Stomach (tissue), 9 donors: ENCODE results near the gene KIAA0040. TPM values are rescaled to one million over a fixed set of nuclear protein-coding genes. Genes with fewer than 3 reads are reported as not detected.
A peak's percentile ranks its signal among the peaks of the same experiment; 100 is the strongest.

Experiments used
- DNase-seq, 2 donors: peaks; one replicate each; pipeline versions ENCODE4 v3.0.0 to v3.0.0-alpha.2; 2013 to 2019
- H3K27ac ChIP-seq, 5 donors: fragments of 200-600 bp in 4 of 5; sonication (generic) in 4 of 5; one replicate each; pipeline ENCODE4 v1.5.1; 2013 to 2019; ENCODE audit warnings: mild to moderate bottlenecking in 1 of 5, moderate library complexity in 1 of 5
- H3K27me3 ChIP-seq, 3 donors: fragments of 200-600 bp; sonication (generic); one replicate each; pipeline ENCODE4 v1.5.1; 2017 to 2019; ENCODE audit warnings: mixed run types in 1 of 3
- H3K36me3 ChIP-seq, 4 donors: fragments of 200-600 bp; sonication (generic); 1 replicate in 3 of 4; 2 replicates in 1 of 4; pipeline ENCODE4 v1.5.1; 2016 to 2019
- H3K4me1 ChIP-seq, 4 donors: fragments of 200-600 bp; sonication (generic); one replicate each; pipeline ENCODE4 v1.5.1; 2016 to 2019
- H3K4me3 ChIP-seq, 4 donors: fragments of 200-600 bp; sonication (generic) in 3 of 4; one replicate each; pipeline ENCODE4 v1.5.1; 2016 to 2019; ENCODE audit warnings: mild to moderate bottlenecking in 1 of 4
- H3K9me3 ChIP-seq, 4 donors: fragments of 200-600 bp; sonication (generic); one replicate each; pipeline ENCODE4 v1.5.1; 2016 to 2019
- CTCF ChIP-seq, 7 experiments: fragments of 450-650 bp in 4 of 7; fragments of 200-600 bp in 3 of 7; sonication (generic) in 3 of 7; IDR thresholded peaks; one replicate each; pipeline ENCODE4 v1.5.1; 2016 to 2019; ENCODE audit warnings: antibody characterized with exemption in 7 of 7, control low read depth in 2 of 7, mild to moderate bottlenecking in 1 of 7
- EP300 ChIP-seq: sonication (generic); formaldehyde crosslinking; IDR thresholded peaks from one replicate; pipeline ENCODE4 v1.6.1; 2017; ENCODE audit warnings: antibody characterized with exemption
- POLR2A ChIP-seq, 4 donors: fragments of 450-650 bp; IDR thresholded peaks; one replicate each; pipeline ENCODE4 v1.6.1; 2016; ENCODE audit warnings: antibody characterized with exemption in 4 of 4, control low read depth in 2 of 4, mild to moderate bottlenecking in 1 of 4, moderate library complexity in 1 of 4
- POLR2AphosphoS5 ChIP-seq, 3 donors: sonication (generic); formaldehyde crosslinking; IDR thresholded peaks; one replicate each; pipeline ENCODE4 v1.6.1; 2016; ENCODE audit warnings: antibody characterized with exemption in 3 of 3
- WGBS, 5 donors: extraction: QIAGEN DNeasy Blood & Tissue Kit in 3 of 5; methylation state at CpG; one replicate each; pipeline versions ENCODE4 v1.1.5 to v1.1.7; 2013 to 2018; 5-methylcytosine and 5-hydroxymethylcytosine counted together
- intact Hi-C: fragments of 100-400 bp; cut with DNase I; formaldehyde crosslinking; loops from one replicate; pipeline ENCODE4 v1.15.1; 2023; ENCODE audit warnings: low total_unique reads
- polyA plus RNA-seq, 3 donors: library from polyadenylated mRNA; stranded (reverse); fragments of 200-250 nt; gene quantifications; one replicate each; pipeline ENCODE4 v1.2.3, GENCODE V29; 2013
- total RNA-seq, 5 donors: library from RNA; depleted of rRNA; stranded (reverse); fragments of >200 nt; gene quantifications; one replicate each; pipeline versions ENCODE4 v1.1.0 to v1.2.3, GENCODE V29; 2014 to 2016
- donor health status: healthy with polysubstance abuse.
- donor health status: Bipolar disorder and iron deficiency.
- donor health status: healthy.

Gene KIAA0040
- total and polyA plus RNA-seq, 8 donors: 4.1 to 36.8 (median 14.8) TPM

- WGBS, 5 donors: 17 to 36% (median 24%) methylated on average over 2 of the region's 2 CpGs
- intact Hi-C loops: no loop called here
- no peaks in the 10 kb centered on the region for H3K36me3 ChIP-seq
- H3K27ac ChIP-seq: no peak overlapping the region
- no peaks in the 10 kb centered on the region for H3K9me3 ChIP-seq
- DNase-seq: no peak
- TF ChIP-seq EP300 (no peak), CTCF (IDR thresholded peaks at IDR 0.05) (no peak), POLR2AphosphoS5 (IDR thresholded peaks at IDR 0.05) (no peak), POLR2A (IDR thresholded peaks at IDR 0.05) (no peak)
- H3K27me3 ChIP-seq: no peaks in the 10 kb centered on the region
- H3K4me1 ChIP-seq: no peaks in the 10 kb centered on the region
- no peak overlapping the region for H3K4me3 ChIP-seq
Observed at GRCh38 chr1:175232335-175232734, 39.8 kb upstream of the KIAA0040 start.

DNA sequence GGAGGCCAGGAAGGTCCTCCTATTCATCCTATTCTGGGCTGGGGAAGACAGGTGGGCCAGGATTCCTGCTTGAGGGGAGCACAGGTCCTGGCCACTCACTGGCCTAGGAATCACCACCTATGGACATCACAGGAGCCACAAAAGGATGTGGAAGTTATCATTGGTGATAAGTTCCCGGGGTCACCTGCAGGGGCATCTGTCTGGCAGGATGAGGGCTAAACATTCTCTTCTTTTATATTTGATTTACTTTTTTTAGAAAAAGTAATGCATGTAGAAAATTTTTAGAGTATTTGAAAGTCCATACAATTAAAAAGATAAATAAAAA is 33.2 kb upstream of the KIAA0040 start:
- DNase-seq: no peak
- Histone ChIP-seq H3K4me3 (no peak overlapping the region), H3K4me1 (peaks cover 0 to 13% (median 6%) of the 10 kb centered on the region in 4 donors), H3K36me3 (no peaks in the 10 kb centered on the region), H3K9me3 (no peaks in the 10 kb centered on the region), H3K27me3 (no peaks in the 10 kb centered on the region), H3K27ac (no peak overlapping the region)
- WGBS, 5 donors: 0% methylated on average over 1 of the region's 1 CpG
- intact Hi-C loops: loop anchor here (10.0 kb wide), 1 partner anchor 61 kb away; no protein-coding TSS in a partner anchor
- TF ChIP-seq POLR2AphosphoS5 (IDR thresholded peaks at IDR 0.05): no peak

- no peak overlapping the region for H3K4me3 ChIP-seq
- H3K9me3 ChIP-seq: no peaks in the 10 kb centered on the region
- WGBS, 5 donors: 81 to 87% (median 83%) methylated on average over 8 to 10 of the region's 10 CpGs
- H3K4me1 ChIP-seq: peaks cover 0 to 30% (median 8%) of the 10 kb centered on the region in 4 donors
- H3K27ac ChIP-seq: no peak overlapping the region
- no peaks in the 10 kb centered on the region for H3K36me3 ChIP-seq
- TF ChIP-seq POLR2A (IDR thresholded peaks at IDR 0.05): no peak
- TF ChIP-seq CTCF (IDR thresholded peaks at IDR 0.05): no peak
- TF ChIP-seq POLR2AphosphoS5 (IDR thresholded peaks at IDR 0.05): no peak
- TF ChIP-seq EP300: no peak
- intact Hi-C loops: loop anchor here (10.0 kb wide), 1 partner anchor 58 kb away; no protein-coding TSS in a partner anchor
- no peak for DNase-seq
- H3K27me3 ChIP-seq: no peaks in the 10 kb centered on the region
Observed at GRCh38 chr1:175222296-175222938, 29.8 kb upstream of the KIAA0040 start.

DNA sequence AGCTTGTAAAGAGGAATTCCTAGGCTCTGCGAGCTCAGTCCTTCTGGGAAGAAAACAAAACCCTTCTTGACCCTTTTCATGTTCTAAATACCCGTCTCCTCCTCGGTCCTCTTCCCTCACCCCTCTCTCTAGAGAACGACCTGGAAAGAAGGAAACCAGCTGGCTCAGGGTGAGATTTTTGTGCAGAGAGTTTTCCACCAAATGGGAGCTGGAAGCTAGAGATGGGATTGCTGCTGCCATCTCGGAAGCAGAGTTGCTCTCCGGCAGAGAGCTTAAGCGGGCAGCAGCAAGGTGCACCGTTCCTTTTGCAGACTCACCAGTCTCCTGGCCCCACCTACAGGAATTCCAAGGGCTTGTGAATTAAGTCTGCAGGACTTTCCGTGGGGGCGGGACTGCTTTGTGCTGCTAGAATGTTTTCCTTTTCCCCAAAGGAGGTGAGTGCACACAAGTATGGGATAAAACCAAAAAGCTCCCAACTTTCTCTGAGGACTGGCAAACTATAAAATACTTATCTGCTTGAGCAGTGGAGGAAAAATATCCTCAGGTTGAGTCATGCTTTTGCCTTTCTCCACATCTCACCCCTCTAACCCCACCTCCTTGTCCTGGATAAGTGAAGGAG is 29.1 kb upstream of the KIAA0040 start:
- intact Hi-C loops: loop anchor here (10.0 kb wide), 1 partner anchor 57 kb away; no protein-coding TSS in a partner anchor

More for the DNA sequence above, 29.1 kb upstream of the KIAA0040 start:
- H3K4me3 ChIP-seq: no peak overlapping the region
- TF ChIP-seq EP300: no peak
- TF ChIP-seq CTCF (IDR thresholded peaks at IDR 0.05): peak in 2 of 7 experiments; percentile 18 to 43
- no peak for TF ChIP-seq POLR2A (IDR thresholded peaks at IDR 0.05)
- no peaks in the 10 kb centered on the region for H3K9me3 ChIP-seq
- H3K27ac ChIP-seq: peak overlapping the region in 1 of 5 donors; percentile 44
- 31 to 45% (median 38%) methylated on average over 10 of the region's 10 CpGs for WGBS, 5 donors
- peaks cover 0 to 30% (median 8%) of the 10 kb centered on the region in 4 donors for H3K4me1 ChIP-seq
- H3K27me3 ChIP-seq: no peaks in the 10 kb centered on the region
- H3K36me3 ChIP-seq: no peaks in the 10 kb centered on the region
- peak; percentile 67 for DNase-seq
